Stimulated activated memory B cell treated with anti-CD40 and anti-IgM and Interleukin-4, amounts not matched to agents 10 μg/mL and 1 μg/mL and 100 μg/mL, for 72 hours (primary cell): Measurements from ENCODE around the gene TUBB1.
A peak's percentile ranks its signal among the peaks of the same experiment; 100 is the strongest.
"Not testable (repeated sequence)": the region's sequence is repeated elsewhere in the genome, so short reads cannot be mapped to it uniquely, and the experiment has no call there.

ENCODE experiments used
- ATAC-seq: fragments of 150-1000 bp; cut with Tn5 transposase; 2 replicates; pipeline ENCODE4 v1.10.0; 2021
- H3K27ac Mint-ChIP-seq: one replicate; pipeline ENCODE4 v1.8.0; 2022; ENCODE audit warnings: mild to moderate bottlenecking, mixed read lengths
- H3K27me3 Mint-ChIP-seq: one replicate; pipeline ENCODE4 v1.8.0; 2022; ENCODE audit warnings: mixed read lengths
- H3K36me3 Mint-ChIP-seq: one replicate; pipeline ENCODE4 v1.8.0; 2022; ENCODE audit warnings: mixed read lengths
- H3K4me1 Mint-ChIP-seq: one replicate; pipeline ENCODE4 v1.8.0; 2022; ENCODE audit warnings: mixed read lengths
- H3K4me3 Mint-ChIP-seq: one replicate; pipeline ENCODE4 v1.8.0; 2022; ENCODE audit warnings: mild to moderate bottlenecking, moderate library complexity, mixed read lengths
- H3K9me3 Mint-ChIP-seq: one replicate; pipeline ENCODE4 v1.8.0; 2022; ENCODE audit warnings: mixed read lengths

Gene TUBB1

GRCh38 chr20:59019217-59019616, at the start of gene TUBB1:
Gene TUBB1 (plus strand): TSS chr20:59019429. CDS start chr20:59019523, 94 bp downstream.
- no peak for ATAC-seq
- Mint-ChIP-seq H3K27me3 (no peaks in the 10 kb centered on the region), H3K9me3 (no peaks in the 10 kb centered on the region), H3K27ac (peak within 1 kb of the TSS; percentile 90), H3K4me3 (no peak within 1 kb of the TSS), H3K4me1 (peaks cover 48% of the 10 kb centered on the region), H3K36me3 (peaks cover 31% of the 10 kb centered on the region)

GRCh38 chr20:58969439-58969838, 49.8 kb upstream of the TUBB1 start:
- H3K4me1 Mint-ChIP-seq: peaks cover 26% of the 10 kb centered on the region
- H3K27me3 Mint-ChIP-seq: no peaks in the 10 kb centered on the region
- no peak overlapping the region for H3K27ac Mint-ChIP-seq
- ATAC-seq: no peak
- no peaks in the 10 kb centered on the region for H3K36me3 Mint-ChIP-seq
- H3K4me3 Mint-ChIP-seq: no peak overlapping the region
- H3K9me3 Mint-ChIP-seq: peaks cover 4% of the 10 kb centered on the region

GRCh38 chr20:58970146-58970545, 49.1 kb upstream of the TUBB1 start:
- no peak for ATAC-seq
- Mint-ChIP-seq H3K36me3 (no peaks in the 10 kb centered on the region), H3K4me1 (peaks cover 28% of the 10 kb centered on the region), H3K27me3 (no peaks in the 10 kb centered on the region), H3K9me3 (peaks cover 3% of the 10 kb centered on the region), H3K4me3 (no peak overlapping the region), H3K27ac (no peak overlapping the region)

- Mint-ChIP-seq H3K4me3 (no peak overlapping the region), H3K4me1 (peaks cover 28% of the 10 kb centered on the region), H3K9me3 (peaks cover 9% of the 10 kb centered on the region), H3K27ac (no peak overlapping the region), H3K36me3 (peaks cover under 1% of the 10 kb centered on the region), H3K27me3 (no peaks in the 10 kb centered on the region)
- ATAC-seq: no peak
These were observed 47.8 kb upstream of the TUBB1 start for GRCh38 chr20:58971429-58971828.

GRCh38 chr20:58973179-58973578, 46.0 kb upstream of the TUBB1 start:
- no peak for ATAC-seq
- peaks cover 29% of the 10 kb centered on the region for H3K4me1 Mint-ChIP-seq
- H3K36me3 Mint-ChIP-seq: peaks cover 6% of the 10 kb centered on the region
- no peaks in the 10 kb centered on the region for H3K27me3 Mint-ChIP-seq
- no peak overlapping the region for H3K4me3 Mint-ChIP-seq
- H3K9me3 Mint-ChIP-seq: peaks cover 13% of the 10 kb centered on the region
- no peak overlapping the region for H3K27ac Mint-ChIP-seq

- peaks cover 6% of the 10 kb centered on the region for H3K36me3 Mint-ChIP-seq
- peaks cover 36% of the 10 kb centered on the region for H3K4me1 Mint-ChIP-seq
- no peaks in the 10 kb centered on the region for H3K27me3 Mint-ChIP-seq
- H3K9me3 Mint-ChIP-seq: peaks cover 13% of the 10 kb centered on the region
- H3K27ac Mint-ChIP-seq: no peak overlapping the region
- H3K4me3 Mint-ChIP-seq: no peak overlapping the region
- ATAC-seq: no peak
These were observed 45.4 kb upstream of the TUBB1 start for GRCh38 chr20:58973866-58974265.

GRCh38 chr20:58975353-58975752, 43.9 kb upstream of the TUBB1 start:
- peaks cover 6% of the 10 kb centered on the region for H3K36me3 Mint-ChIP-seq
- no peak overlapping the region for H3K27ac Mint-ChIP-seq
- H3K9me3 Mint-ChIP-seq: peaks cover 13% of the 10 kb centered on the region
- ATAC-seq: no peak
- H3K27me3 Mint-ChIP-seq: no peaks in the 10 kb centered on the region
- H3K4me1 Mint-ChIP-seq: peaks cover 30% of the 10 kb centered on the region
- no peak overlapping the region for H3K4me3 Mint-ChIP-seq

GRCh38 chr20:58976061-58976730, 43.0 kb upstream of the TUBB1 start:
- Mint-ChIP-seq H3K27ac (no peak overlapping the region), H3K4me1 (peaks cover 23% of the 10 kb centered on the region), H3K4me3 (no peak overlapping the region), H3K27me3 (no peaks in the 10 kb centered on the region), H3K9me3 (peaks cover 13% of the 10 kb centered on the region), H3K36me3 (peaks cover 6% of the 10 kb centered on the region)
- ATAC-seq: no peak

GRCh38 chr20:58978351-58979190, 40.7 kb upstream of the TUBB1 start:
- H3K4me1 Mint-ChIP-seq: peaks cover 36% of the 10 kb centered on the region
- no peak overlapping the region for H3K4me3 Mint-ChIP-seq
- H3K9me3 Mint-ChIP-seq: peaks cover 13% of the 10 kb centered on the region
- ATAC-seq: no peak
- H3K27me3 Mint-ChIP-seq: no peaks in the 10 kb centered on the region
- peak overlapping the region; percentile 15 for H3K27ac Mint-ChIP-seq
- peaks cover 6% of the 10 kb centered on the region for H3K36me3 Mint-ChIP-seq

- Mint-ChIP-seq H3K36me3 (peaks cover 17% of the 10 kb centered on the region), H3K27me3 (no peaks in the 10 kb centered on the region), H3K9me3 (peaks cover 6% of the 10 kb centered on the region), H3K27ac (peak within 1 kb of the TSS; percentile 81), H3K4me1 (peaks cover 50% of the 10 kb centered on the region), H3K4me3 (peak within 1 kb of the TSS; percentile 86)
- ATAC-seq: peak; percentile 91
These were observed 38.3 kb upstream of the TUBB1 start, which contains the start of gene NELFCD for GRCh38 chr20:58980711-58981627. Gene NELFCD (plus strand): TSS chr20:58981256. CDS start chr20:58981310, 54 bp downstream.

GRCh38 chr20:58981628-58982364, 37.4 kb upstream of the TUBB1 start:
- H3K36me3 Mint-ChIP-seq: peaks cover 20% of the 10 kb centered on the region

GRCh38 chr20:58982406-58983114, 36.7 kb upstream of the TUBB1 start:
- H3K4me1 Mint-ChIP-seq: peaks cover 57% of the 10 kb centered on the region
- no peak for ATAC-seq
- H3K4me3 Mint-ChIP-seq: peak overlapping the region; percentile 86
- no peaks in the 10 kb centered on the region for H3K27me3 Mint-ChIP-seq
- peak overlapping the region; percentile 81 for H3K27ac Mint-ChIP-seq
- H3K36me3 Mint-ChIP-seq: peaks cover 25% of the 10 kb centered on the region
- no peaks in the 10 kb centered on the region for H3K9me3 Mint-ChIP-seq

More at GRCh38 chr20:58981628-58982364, 37.4 kb upstream of the TUBB1 start:
- no peak for ATAC-seq
- peaks cover under 1% of the 10 kb centered on the region for H3K9me3 Mint-ChIP-seq
- peaks cover 54% of the 10 kb centered on the region for H3K4me1 Mint-ChIP-seq
- H3K27ac Mint-ChIP-seq: peak overlapping the region; percentile 81
- H3K27me3 Mint-ChIP-seq: no peaks in the 10 kb centered on the region
- H3K4me3 Mint-ChIP-seq: peak overlapping the region; percentile 86

- Mint-ChIP-seq H3K36me3 (peaks cover 30% of the 10 kb centered on the region), H3K4me1 (peaks cover 62% of the 10 kb centered on the region), H3K27ac (peak overlapping the region; percentile 81), H3K4me3 (peak overlapping the region; percentile 86)
- H3K9me3 Mint-ChIP-seq, H3K27me3 Mint-ChIP-seq, ATAC-seq: not testable (repeated sequence)
These were observed 36.1 kb upstream of the TUBB1 start for GRCh38 chr20:58983115-58983468.

- H3K4me1 Mint-ChIP-seq: peaks cover 50% of the 10 kb centered on the region
- H3K36me3 Mint-ChIP-seq: peaks cover 44% of the 10 kb centered on the region
- no peaks in the 10 kb centered on the region for H3K27me3 Mint-ChIP-seq
- no peak for ATAC-seq
- H3K9me3 Mint-ChIP-seq: no peaks in the 10 kb centered on the region
- H3K4me3 Mint-ChIP-seq: no peak overlapping the region
- H3K27ac Mint-ChIP-seq: peak overlapping the region; percentile 58
These were observed 34.5 kb upstream of the TUBB1 start for GRCh38 chr20:58984691-58985090.
